HCT116 (cell line): ENCODE results near the gene CAMSAP1. TPM values are rescaled to one million over a fixed set of nuclear protein-coding genes. Genes with fewer than 3 reads are reported as not detected.

Source experiments
- CEBPB ChIP-seq: IDR thresholded peaks from 2 replicates; pipeline ENCODE4 v1.6.1; 2012; ENCODE audit warnings: low read depth
- CTCF ChIP-seq, 3 experiments: fragments of 200-600 bp in 1 of 3; sonication (generic) in 1 of 3; IDR thresholded peaks in 2 of 3; conservative IDR thresholded peaks in 1 of 3; 2 replicates each; pipeline ENCODE4 v1.5.1; 2012 to 2017; ENCODE audit warnings: low read depth in 2 of 3, low read length in 2 of 3, antibody characterized with exemption in 1 of 3, borderline replicate concordance in 1 of 3, control low read depth in 1 of 3, mild to moderate bottlenecking in 1 of 3, mixed read lengths in 1 of 3, mixed run types in 1 of 3, moderate library complexity in 1 of 3; ENCODE audit not compliant: insufficient read depth in 1 of 3
- EGR1 ChIP-seq: IDR thresholded peaks from 2 replicates; pipeline ENCODE4 v1.6.1; 2012; ENCODE audit warnings: low read depth
- EZH2 ChIP-seq: fragments of 200-600 bp; sonication (generic); IDR thresholded peaks from 2 replicates; pipeline ENCODE4 v1.6.1; 2017; ENCODE audit warnings: antibody characterized with exemption, mixed run types
- RAD21 ChIP-seq: IDR thresholded peaks from 2 replicates; pipeline ENCODE4 v1.6.1; 2012; ENCODE audit warnings: low read depth, mild to moderate bottlenecking
- REST ChIP-seq: IDR thresholded peaks from 2 replicates; pipeline ENCODE4 v1.6.1; 2012; ENCODE audit warnings: low read depth
- SRF ChIP-seq: IDR thresholded peaks from 2 replicates; pipeline ENCODE4 v1.6.1; 2012; ENCODE audit warnings: low read depth
- YY1 ChIP-seq: IDR thresholded peaks from 2 replicates; pipeline ENCODE4 v1.6.1; 2011; ENCODE audit warnings: low read length, low read depth, moderate library complexity, mild to moderate bottlenecking; ENCODE audit not compliant: insufficient replicate concordance; ENCODE audit errors: extremely low read depth
- ZBTB33 ChIP-seq: IDR thresholded peaks from 2 replicates; pipeline ENCODE4 v1.6.1; 2011; ENCODE audit warnings: mild to moderate bottlenecking, low read length, moderate library complexity; ENCODE audit not compliant: insufficient replicate concordance; ENCODE audit errors: extremely low read depth
- ZFX ChIP-seq: fragments of 450-650 bp; IDR thresholded peaks from 2 replicates; pipeline ENCODE4 v1.6.1; 2017
- total RNA-seq: library from RNA; stranded (reverse); gene quantifications from one replicate; pipeline ENCODE4 v1.2.1, GENCODE V29; 2021; ENCODE audit not compliant: unreplicated experiment

Gene CAMSAP1
- total RNA-seq, 1 experiment from 2014 or later, result 33.1 TPM

GRCh38 chr9:135926402-135927194, 19.3 kb upstream of the CAMSAP1 start (continued):
- TF ChIP-seq REST, result no peak
- TF ChIP-seq RAD21, result peak; percentile 56
- peak in 1 of 3 experiments; percentile 6; a peak in 1 of 6 replicates for TF ChIP-seq CTCF (IDR thresholded peaks at IDR 0.05 in 2 of 3, conservative IDR thresholded peaks at IDR 0.05 in 1 of 3; ENCODE audit: borderline replicate concordance in 1 of 3, insufficient read depth in 1 of 3, low read depth in 2 of 3, low read length in 2 of 3)
- no peak for TF ChIP-seq SRF
- no peak for TF ChIP-seq CEBPB
- 0 out of 2 replicates have a peak, but pooled peaks have one; percentile 21 for TF ChIP-seq ZFX
- TF ChIP-seq EZH2, result no peak
- no peak for TF ChIP-seq ZBTB33
- peak; percentile 47 for TF ChIP-seq YY1
- no peak for TF ChIP-seq EGR1
